DMS114 treated with DMSO at 0.1 percent for 48 hours (cell line): ENCODE results near the gene ALMS1.
"Not testable (repeated sequence)": the region's sequence is repeated elsewhere in the genome, so short reads cannot be mapped to it uniquely, and the experiment has no call there.

Experiments
- DNase-seq: peaks from one replicate; lab custom pipeline; 2025; ENCODE audit not compliant: unreplicated experiment; lab: John Stamatoyannopoulos, UW

Gene ALMS1

GRCh38 chr2:73385504-73386341 lies at the start of gene ALMS1:
Gene ALMS1, plus strand, starts transcription at chr2:73385836. Its CDS starts 33 bp downstream, at chr2:73385869.
- peak; percentile 89 for DNase-seq

- no peak for DNase-seq
Observed at GRCh38 chr2:73337828-73338227, 47.8 kb upstream of the ALMS1 start.

- DNase-seq: no peak
Observed at GRCh38 chr2:73339201-73339600, 46.4 kb upstream of the ALMS1 start.

- DNase-seq: no peak
Observed at GRCh38 chr2:73341039-73341438, 44.6 kb upstream of the ALMS1 start.

- DNase-seq: no peak
Observed at GRCh38 chr2:73343992-73344391, 41.6 kb upstream of the ALMS1 start.

- not testable (repeated sequence) for DNase-seq
Observed at GRCh38 chr2:73344747-73345146, 40.9 kb upstream of the ALMS1 start.

GRCh38 chr2:73350035-73350691 lies 35.5 kb upstream of the ALMS1 start:
- no peak for DNase-seq

GRCh38 chr2:73356097-73356496 lies 29.5 kb upstream of the ALMS1 start:
- DNase-seq: no peak

- DNase-seq: peak; percentile 15
Observed at GRCh38 chr2:73359915-73360697, 25.5 kb upstream of the ALMS1 start.

GRCh38 chr2:73366060-73366459 lies 19.6 kb upstream of the ALMS1 start:
- no peak for DNase-seq

- no peak for DNase-seq
Observed at GRCh38 chr2:73368781-73369180, 16.9 kb upstream of the ALMS1 start.

GRCh38 chr2:73370348-73370747 lies 15.3 kb upstream of the ALMS1 start:
- DNase-seq: no peak

- no peak for DNase-seq
Observed at GRCh38 chr2:73373344-73373743, 12.3 kb upstream of the ALMS1 start.

GRCh38 chr2:73374269-73374668 lies 11.4 kb upstream of the ALMS1 start:
- DNase-seq: no peak

GRCh38 chr2:73376681-73377080 lies 9.0 kb upstream of the ALMS1 start:
- DNase-seq: no peak

- no peak for DNase-seq
Observed at GRCh38 chr2:73383036-73383435, 2.6 kb upstream of the ALMS1 start.

- DNase-seq: no peak
Observed at GRCh38 chr2:73385123-73385503, 523 bp upstream of the ALMS1 start.

GRCh38 chr2:73386342-73386868 lies 769 bp downstream of the ALMS1 start:
- peak; percentile 56 for DNase-seq

GRCh38 chr2:73386894-73387636 lies 1.4 kb downstream of the ALMS1 start:
- no peak for DNase-seq

GRCh38 chr2:73402386-73403103 lies 16.9 kb downstream of the ALMS1 start:
- no peak for DNase-seq
